ENCODE measurements around the gene S100A14. TPM values are rescaled to one million over a fixed set of nuclear protein-coding genes. Genes with fewer than 3 reads are reported as not detected.

The S100A14 gene
- polyA plus RNA-seq, 1 donor = 437 TPM

GRCh38 chr1:153610334-153610733 is 5.8 kb downstream of the S100A14 start:
- Histone ChIP-seq H3K4me3 (ENCODE audit: low read length) (no peak overlapping the region), H3K27me3 (ENCODE audit: control insufficient read depth, insufficient read depth, low read length) (no peaks in the 10 kb centered on the region), H3K4me1 (ENCODE audit: control insufficient read depth, insufficient read depth, low read length) (peaks cover 55% of the 10 kb centered on the region), H3K27ac (ENCODE audit: low read length) (peak overlapping the region; percentile 94), H3K36me3 (ENCODE audit: control insufficient read depth, insufficient read depth, low read length) (peaks cover 19% of the 10 kb centered on the region), H3K9me3 (ENCODE audit: control insufficient read depth, low read depth, low read length) (peaks cover 4% of the 10 kb centered on the region)
- WGBS (ENCODE audit: insufficient coverage, low lambda C conversion rate) = no CpG with 5 or more reads among the region's 4 CpGs
- peak in 1 of 2 donors; percentile 62 for DNase-seq

- DNase-seq = no peak
- Histone ChIP-seq H3K9me3 (ENCODE audit: control insufficient read depth, low read depth, low read length) (peaks cover 4% of the 10 kb centered on the region), H3K4me1 (ENCODE audit: control insufficient read depth, insufficient read depth, low read length) (peaks cover 47% of the 10 kb centered on the region), H3K27ac (ENCODE audit: low read length) (peak overlapping the region; percentile 94), H3K27me3 (ENCODE audit: control insufficient read depth, insufficient read depth, low read length) (no peaks in the 10 kb centered on the region), H3K4me3 (ENCODE audit: low read length) (peak overlapping the region; percentile 26), H3K36me3 (ENCODE audit: control insufficient read depth, insufficient read depth, low read length) (peaks cover 19% of the 10 kb centered on the region)
- 0% methylated on average over 1 of the region's 6 CpGs for WGBS (ENCODE audit: insufficient coverage, low lambda C conversion rate)
These were observed 6.6 kb downstream of the S100A14 start for GRCh38 chr1:153609585-153609907.

DNA sequence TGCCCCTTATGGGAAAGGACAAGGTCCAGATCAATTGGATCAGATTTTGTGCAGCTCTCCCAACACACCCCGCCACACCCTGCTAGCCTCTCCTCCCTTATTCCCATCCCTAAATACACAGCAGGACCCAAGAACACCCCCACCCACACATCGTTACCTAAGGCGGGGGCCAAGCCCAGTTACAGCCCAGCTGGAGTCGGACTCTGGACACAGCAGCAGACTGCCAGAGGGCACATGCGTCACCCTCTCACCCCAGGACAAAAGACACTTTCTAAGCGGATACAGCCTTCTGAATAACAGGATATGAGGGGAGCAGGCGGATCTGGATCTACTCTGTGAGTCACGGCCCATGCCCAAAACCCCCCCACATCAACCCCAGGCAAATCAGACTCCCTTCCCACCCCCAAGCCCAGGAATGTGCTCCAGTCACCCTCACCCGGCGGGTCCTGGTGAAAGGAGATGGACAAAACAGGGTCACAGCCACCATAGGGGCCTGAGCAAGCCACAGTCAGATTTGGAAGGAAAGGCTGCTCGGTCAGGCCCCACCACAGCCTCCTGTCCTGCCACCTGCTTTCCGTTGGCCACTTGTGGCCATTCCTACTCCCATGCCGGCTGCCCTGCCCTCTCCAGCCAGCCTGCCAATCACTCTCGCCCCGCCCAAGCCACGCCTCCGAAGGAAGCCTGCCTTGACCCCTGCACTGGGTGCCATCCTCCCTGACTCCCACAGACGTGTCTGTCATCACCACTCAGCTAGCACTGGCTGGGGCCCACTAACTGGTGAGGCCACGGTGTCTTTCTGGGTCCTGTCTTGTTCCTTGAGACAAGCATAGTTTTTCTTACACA is 7.2 kb downstream of the S100A14 start:
- Histone ChIP-seq H3K4me3 (ENCODE audit: low read length) (peak overlapping the region; percentile 26), H3K27ac (ENCODE audit: low read length) (peak overlapping the region; percentile 94), H3K4me1 (ENCODE audit: control insufficient read depth, insufficient read depth, low read length) (peaks cover 42% of the 10 kb centered on the region), H3K9me3 (ENCODE audit: control insufficient read depth, low read depth, low read length) (peaks cover 4% of the 10 kb centered on the region), H3K36me3 (ENCODE audit: control insufficient read depth, insufficient read depth, low read length) (peaks cover 19% of the 10 kb centered on the region), H3K27me3 (ENCODE audit: control insufficient read depth, insufficient read depth, low read length) (no peaks in the 10 kb centered on the region)
- DNase-seq = peak; percentile 93 to 97
- WGBS (ENCODE audit: insufficient coverage, low lambda C conversion rate) = no CpG with 5 or more reads among the region's 19 CpGs

- peak overlapping the region; percentile 24 for H3K4me3 ChIP-seq (ENCODE audit: low read length)
- no peak for DNase-seq
These were observed 7.9 kb downstream of the S100A14 start for GRCh38 chr1:153608089-153608682.

GRCh38 chr1:153607381-153607780 is 8.7 kb downstream of the S100A14 start:
- Histone ChIP-seq H3K9me3 (ENCODE audit: control insufficient read depth, low read depth, low read length) (peaks cover 4% of the 10 kb centered on the region), H3K36me3 (ENCODE audit: control insufficient read depth, insufficient read depth, low read length) (peaks cover 19% of the 10 kb centered on the region), H3K27me3 (ENCODE audit: control insufficient read depth, insufficient read depth, low read length) (no peaks in the 10 kb centered on the region), H3K27ac (ENCODE audit: low read length) (no peak overlapping the region), H3K4me1 (ENCODE audit: control insufficient read depth, insufficient read depth, low read length) (peaks cover 34% of the 10 kb centered on the region), H3K4me3 (ENCODE audit: low read length) (no peak overlapping the region)
- no CpG with 5 or more reads among the region's 8 CpGs for WGBS (ENCODE audit: insufficient coverage, low lambda C conversion rate)
- DNase-seq = no peak

More at GRCh38 chr1:153608089-153608682, 7.9 kb downstream of the S100A14 start:
- Histone ChIP-seq H3K27ac (ENCODE audit: low read length) (peak overlapping the region; percentile 94), H3K4me1 (ENCODE audit: control insufficient read depth, insufficient read depth, low read length) (peaks cover 35% of the 10 kb centered on the region), H3K9me3 (ENCODE audit: control insufficient read depth, low read depth, low read length) (peaks cover 4% of the 10 kb centered on the region), H3K36me3 (ENCODE audit: control insufficient read depth, insufficient read depth, low read length) (peaks cover 19% of the 10 kb centered on the region), H3K27me3 (ENCODE audit: control insufficient read depth, insufficient read depth, low read length) (no peaks in the 10 kb centered on the region)
- no CpG with 5 or more reads among the region's 7 CpGs for WGBS (ENCODE audit: insufficient coverage, low lambda C conversion rate)

GRCh38 chr1:153606194-153606593 is 9.9 kb downstream of the S100A14 start:
- DNase-seq = no peak
- Histone ChIP-seq H3K9me3 (ENCODE audit: control insufficient read depth, low read depth, low read length) (peaks cover 4% of the 10 kb centered on the region), H3K27ac (ENCODE audit: low read length) (no peak overlapping the region), H3K27me3 (ENCODE audit: control insufficient read depth, insufficient read depth, low read length) (no peaks in the 10 kb centered on the region), H3K4me1 (ENCODE audit: control insufficient read depth, insufficient read depth, low read length) (peaks cover 30% of the 10 kb centered on the region), H3K36me3 (ENCODE audit: control insufficient read depth, insufficient read depth, low read length) (peaks cover 19% of the 10 kb centered on the region), H3K4me3 (ENCODE audit: low read length) (no peak overlapping the region)
- WGBS (ENCODE audit: insufficient coverage, low lambda C conversion rate) = 80% methylated on average over 2 of the region's 11 CpGs

GRCh38 chr1:153602749-153603148 is 13.4 kb downstream of the S100A14 start:
- Histone ChIP-seq H3K27me3 (ENCODE audit: control insufficient read depth, insufficient read depth, low read length) (no peaks in the 10 kb centered on the region), H3K4me3 (ENCODE audit: low read length) (no peak overlapping the region), H3K9me3 (ENCODE audit: control insufficient read depth, low read depth, low read length) (no peaks in the 10 kb centered on the region), H3K27ac (ENCODE audit: low read length) (no peak overlapping the region), H3K36me3 (ENCODE audit: control insufficient read depth, insufficient read depth, low read length) (peaks cover 15% of the 10 kb centered on the region), H3K4me1 (ENCODE audit: control insufficient read depth, insufficient read depth, low read length) (no peaks in the 10 kb centered on the region)
- WGBS (ENCODE audit: insufficient coverage, low lambda C conversion rate) = 83% methylated on average over 3 of the region's 6 CpGs
- DNase-seq = no peak

DNA sequence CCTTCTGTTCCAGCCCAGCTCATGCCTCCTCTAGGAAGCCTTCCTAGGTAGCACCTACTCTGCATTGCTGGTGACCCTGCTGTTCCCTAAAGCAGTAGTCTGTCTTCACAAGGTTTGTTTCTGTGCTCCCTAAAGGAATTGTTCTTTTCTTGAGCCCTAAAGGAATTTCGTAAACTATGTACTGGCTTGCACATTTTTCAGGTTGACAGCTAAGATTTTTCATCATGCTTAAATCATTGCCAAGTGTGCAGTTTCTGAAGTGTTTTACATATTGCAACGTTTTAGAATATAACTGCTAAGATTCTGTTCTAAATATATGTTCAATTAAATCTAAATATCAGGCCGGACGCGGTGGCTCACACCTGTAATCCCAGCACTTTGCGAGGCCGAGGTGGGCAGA is 16.3 kb downstream of the S100A14 start:
- no peaks in the 10 kb centered on the region for H3K9me3 ChIP-seq (ENCODE audit: control insufficient read depth, low read depth, low read length)
- H3K36me3 ChIP-seq (ENCODE audit: control insufficient read depth, insufficient read depth, low read length) = no peaks in the 10 kb centered on the region
- no peak overlapping the region for H3K4me3 ChIP-seq (ENCODE audit: low read length)
- DNase-seq = no peak
- H3K27ac ChIP-seq (ENCODE audit: low read length) = no peak overlapping the region
- no peaks in the 10 kb centered on the region for H3K27me3 ChIP-seq (ENCODE audit: control insufficient read depth, insufficient read depth, low read length)
- no peaks in the 10 kb centered on the region for H3K4me1 ChIP-seq (ENCODE audit: control insufficient read depth, insufficient read depth, low read length)
- WGBS (ENCODE audit: insufficient coverage, low lambda C conversion rate) = 80% methylated on average over 1 of the region's 7 CpGs

GRCh38 chr1:153598309-153599172 is 17.6 kb downstream of the S100A14 start:
- Histone ChIP-seq H3K36me3 (ENCODE audit: control insufficient read depth, insufficient read depth, low read length) (no peaks in the 10 kb centered on the region), H3K4me1 (ENCODE audit: control insufficient read depth, insufficient read depth, low read length) (no peaks in the 10 kb centered on the region), H3K4me3 (ENCODE audit: low read length) (no peak overlapping the region), H3K27me3 (ENCODE audit: control insufficient read depth, insufficient read depth, low read length) (no peaks in the 10 kb centered on the region), H3K27ac (ENCODE audit: low read length) (peak overlapping the region; percentile 26), H3K9me3 (ENCODE audit: control insufficient read depth, low read depth, low read length) (no peaks in the 10 kb centered on the region)
- peak; percentile 41 to 46 for DNase-seq
- WGBS (ENCODE audit: insufficient coverage, low lambda C conversion rate) = no CpG with 5 or more reads among the region's 7 CpGs

- no peak for DNase-seq
- H3K4me1 ChIP-seq (ENCODE audit: control insufficient read depth, insufficient read depth, low read length) = no peaks in the 10 kb centered on the region
- no peak overlapping the region for H3K4me3 ChIP-seq (ENCODE audit: low read length)
- H3K9me3 ChIP-seq (ENCODE audit: control insufficient read depth, low read depth, low read length) = no peaks in the 10 kb centered on the region
- H3K36me3 ChIP-seq (ENCODE audit: control insufficient read depth, insufficient read depth, low read length) = no peaks in the 10 kb centered on the region
- H3K27me3 ChIP-seq (ENCODE audit: control insufficient read depth, insufficient read depth, low read length) = no peaks in the 10 kb centered on the region
- H3K27ac ChIP-seq (ENCODE audit: low read length) = no peak overlapping the region
- WGBS (ENCODE audit: insufficient coverage, low lambda C conversion rate) = no CpG with 5 or more reads among the region's 6 CpGs
These were observed 18.9 kb downstream of the S100A14 start for GRCh38 chr1:153597206-153597605.

Measured in large intestine (tissue), 3 donors.